Osteocyte (in vitro differentiated cells): ENCODE results near the gene RTN4IP1. TPM values are rescaled to one million over a fixed set of nuclear protein-coding genes. Genes with fewer than 3 reads are reported as not detected.

Experiments
- DNase-seq: peaks from one replicate; pipeline ENCODE4 v3.0.0; 2021; ENCODE audit warnings: mixed read lengths; ENCODE audit not compliant: unreplicated experiment; ENCODE audit errors: extremely low spot score
- H3K27ac Mint-ChIP-seq: one replicate; pipeline ENCODE4 v1.8.0; 2021; ENCODE audit warnings: mild to moderate bottlenecking, mixed read lengths; ENCODE audit not compliant: unreplicated experiment
- H3K27me3 Mint-ChIP-seq: one replicate; pipeline ENCODE4 v1.8.0; 2021; ENCODE audit warnings: mixed read lengths; ENCODE audit not compliant: unreplicated experiment
- H3K36me3 Mint-ChIP-seq: one replicate; pipeline ENCODE4 v1.8.0; 2021; ENCODE audit warnings: mixed read lengths; ENCODE audit not compliant: unreplicated experiment
- H3K4me1 Mint-ChIP-seq: one replicate; pipeline ENCODE4 v1.8.0; 2021; ENCODE audit warnings: mixed read lengths; ENCODE audit not compliant: unreplicated experiment
- H3K4me3 Mint-ChIP-seq: one replicate; pipeline ENCODE4 v1.8.0; 2021; ENCODE audit warnings: mild to moderate bottlenecking, moderate library complexity, mixed read lengths; ENCODE audit not compliant: unreplicated experiment
- H3K9me3 Mint-ChIP-seq: one replicate; pipeline ENCODE4 v1.8.0; 2021; ENCODE audit warnings: mixed read lengths; ENCODE audit not compliant: unreplicated experiment
- total RNA-seq: library from RNA; stranded (reverse); gene quantifications from 2 replicates; pipeline ENCODE4 v1.2.1, GENCODE V29; 2021
- TF ChIP-seq, protein P1 (sequence below): fragments of 200-600 bp; sonication (generic); IDR thresholded peaks from 2 replicates; pipeline ENCODE4 v1.5.0; 2021; ENCODE audit warnings: antibody characterized with exemption, mild to moderate bottlenecking, moderate library complexity

Gene RTN4IP1
- total RNA-seq, 1 donor from 2014 or later = 5.0 TPM

DNA sequence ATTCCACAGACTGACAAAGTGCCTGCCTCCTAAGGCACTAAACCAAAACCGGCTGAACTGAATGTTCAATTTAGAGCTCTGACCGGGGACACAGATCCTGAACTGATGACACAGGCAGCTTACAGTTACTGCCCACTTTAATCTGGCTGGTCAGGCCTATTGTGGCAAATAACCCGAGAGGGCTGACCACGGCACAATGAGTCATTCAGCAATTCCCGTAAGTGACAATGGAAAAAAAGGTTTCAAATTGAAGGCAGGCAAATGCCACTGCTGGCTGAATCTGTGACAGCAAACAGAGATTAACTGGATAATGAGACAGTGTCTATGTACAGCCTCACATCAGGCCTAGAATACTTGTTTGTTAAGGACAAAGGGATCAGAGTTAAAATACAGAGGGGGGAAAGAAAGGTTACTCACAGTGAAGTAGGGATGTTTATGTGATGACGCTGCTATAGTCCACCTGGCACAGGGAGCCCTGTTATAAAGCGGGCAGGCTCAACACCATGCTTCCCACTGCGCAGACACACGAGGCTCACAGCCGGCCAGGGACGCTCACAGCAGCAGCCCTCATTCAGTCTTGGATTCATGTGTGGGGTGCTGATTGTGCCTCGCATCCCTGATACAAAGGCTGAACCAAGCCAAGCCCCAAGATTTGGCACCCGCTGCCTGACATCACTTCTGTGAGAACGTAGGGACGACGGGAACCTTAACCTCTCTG is 54.4 kb downstream of the RTN4IP1 start:
- H3K4me3 Mint-ChIP-seq = no peak overlapping the region
- H3K27ac Mint-ChIP-seq = peak overlapping the region; percentile 61
- no peak for DNase-seq
- H3K36me3 Mint-ChIP-seq = peaks cover 6% of the 10 kb centered on the region
- no peaks in the 10 kb centered on the region for H3K27me3 Mint-ChIP-seq
- H3K4me1 Mint-ChIP-seq = peaks cover 8% of the 10 kb centered on the region
- H3K9me3 Mint-ChIP-seq = no peaks in the 10 kb centered on the region
- TF ChIP-seq, protein P1, sequence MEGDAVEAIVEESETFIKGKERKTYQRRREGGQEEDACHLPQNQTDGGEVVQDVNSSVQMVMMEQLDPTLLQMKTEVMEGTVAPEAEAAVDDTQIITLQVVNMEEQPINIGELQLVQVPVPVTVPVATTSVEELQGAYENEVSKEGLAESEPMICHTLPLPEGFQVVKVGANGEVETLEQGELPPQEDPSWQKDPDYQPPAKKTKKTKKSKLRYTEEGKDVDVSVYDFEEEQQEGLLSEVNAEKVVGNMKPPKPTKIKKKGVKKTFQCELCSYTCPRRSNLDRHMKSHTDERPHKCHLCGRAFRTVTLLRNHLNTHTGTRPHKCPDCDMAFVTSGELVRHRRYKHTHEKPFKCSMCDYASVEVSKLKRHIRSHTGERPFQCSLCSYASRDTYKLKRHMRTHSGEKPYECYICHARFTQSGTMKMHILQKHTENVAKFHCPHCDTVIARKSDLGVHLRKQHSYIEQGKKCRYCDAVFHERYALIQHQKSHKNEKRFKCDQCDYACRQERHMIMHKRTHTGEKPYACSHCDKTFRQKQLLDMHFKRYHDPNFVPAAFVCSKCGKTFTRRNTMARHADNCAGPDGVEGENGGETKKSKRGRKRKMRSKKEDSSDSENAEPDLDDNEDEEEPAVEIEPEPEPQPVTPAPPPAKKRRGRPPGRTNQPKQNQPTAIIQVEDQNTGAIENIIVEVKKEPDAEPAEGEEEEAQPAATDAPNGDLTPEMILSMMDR = no peak

DNA sequence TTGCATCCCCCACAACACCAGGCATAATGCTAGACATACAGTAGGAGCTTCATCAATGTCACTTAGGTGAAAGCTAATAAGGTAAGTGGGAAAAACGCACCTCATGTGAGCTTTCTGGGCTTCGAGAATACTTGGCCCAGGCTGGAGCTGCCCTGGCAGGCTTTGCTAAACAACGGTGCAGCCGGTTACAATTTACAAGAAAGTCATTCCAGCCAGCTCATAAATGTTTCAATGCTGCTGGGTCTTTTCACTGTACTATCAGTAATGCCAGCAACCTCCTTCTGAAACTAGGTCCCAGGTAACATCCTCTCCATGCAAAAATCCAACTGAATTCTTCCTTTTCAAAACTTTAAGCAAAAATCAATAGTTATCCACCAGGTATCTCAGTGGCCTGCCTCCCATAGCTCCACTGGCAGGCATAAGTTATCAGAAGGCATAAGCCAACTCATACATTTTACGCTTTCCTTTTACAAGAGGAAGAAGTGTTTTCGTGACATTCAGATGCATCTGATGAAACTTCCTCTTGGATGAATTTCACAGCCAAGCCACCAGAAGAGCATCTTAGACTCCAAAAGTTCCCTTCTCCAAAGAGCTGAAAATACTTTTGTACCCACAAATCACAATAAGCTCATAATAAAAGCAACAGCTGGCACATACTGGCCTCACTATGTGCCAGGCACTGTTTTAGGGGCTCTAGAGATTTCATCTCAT is 56.3 kb downstream of the RTN4IP1 start:
- TF ChIP-seq, protein P1 = no peak
- peak; percentile 38 for DNase-seq
- H3K4me1 Mint-ChIP-seq = peaks cover 8% of the 10 kb centered on the region
- H3K27ac Mint-ChIP-seq = no peak overlapping the region
- peaks cover 9% of the 10 kb centered on the region for H3K36me3 Mint-ChIP-seq
- H3K9me3 Mint-ChIP-seq = no peaks in the 10 kb centered on the region
- no peak overlapping the region for H3K4me3 Mint-ChIP-seq
- no peaks in the 10 kb centered on the region for H3K27me3 Mint-ChIP-seq

DNA sequence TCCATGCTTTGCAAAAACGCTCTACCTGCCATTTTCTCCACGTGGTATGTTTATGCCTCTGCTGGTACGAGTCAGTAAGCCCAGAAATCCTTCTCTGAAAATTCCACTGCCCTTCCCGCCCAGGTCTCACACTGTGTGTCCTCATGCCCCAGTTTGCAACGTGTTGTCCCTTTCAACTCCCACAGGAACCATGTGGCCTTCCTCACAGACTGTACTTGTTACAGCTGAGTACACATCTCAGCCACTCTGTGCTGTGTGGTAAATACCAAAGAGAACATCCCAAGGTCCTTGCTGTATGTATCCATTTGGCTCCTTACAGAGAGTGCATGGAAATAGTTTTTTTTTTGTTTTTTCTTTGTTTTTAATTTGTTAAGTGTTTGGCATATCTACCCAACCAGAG is 56.9 kb downstream of the RTN4IP1 start:
- Mint-ChIP-seq H3K27ac (no peak overlapping the region), H3K36me3 (peaks cover 9% of the 10 kb centered on the region), H3K4me1 (peaks cover 8% of the 10 kb centered on the region), H3K4me3 (no peak overlapping the region), H3K27me3 (no peaks in the 10 kb centered on the region), H3K9me3 (no peaks in the 10 kb centered on the region)
- TF ChIP-seq, protein P1 = no peak
- no peak for DNase-seq

DNA sequence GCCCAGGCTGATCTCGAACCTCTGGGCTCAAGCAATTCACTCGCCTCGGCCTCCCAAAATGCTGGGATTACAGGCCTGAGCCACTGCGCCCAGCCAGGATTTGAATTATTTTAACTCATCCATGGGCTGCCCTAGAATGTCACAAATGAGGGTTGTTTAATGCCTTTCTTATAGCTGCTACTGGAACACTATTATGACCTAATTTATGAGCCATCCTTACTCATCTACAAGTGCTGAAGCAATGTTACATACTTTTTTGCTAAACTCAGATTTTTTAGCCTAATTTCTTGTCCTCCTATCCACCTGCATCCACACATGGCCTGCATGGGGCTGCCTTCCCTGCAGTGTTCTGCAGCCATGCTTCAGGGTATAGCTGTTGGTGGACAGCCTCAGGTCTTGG is 59.9 kb downstream of the RTN4IP1 start:
- no peaks in the 10 kb centered on the region for H3K27me3 Mint-ChIP-seq
- H3K4me1 Mint-ChIP-seq = peaks cover 1% of the 10 kb centered on the region
- TF ChIP-seq, protein P1 = no peak
- H3K27ac Mint-ChIP-seq = no peak overlapping the region
- H3K4me3 Mint-ChIP-seq = no peak overlapping the region
- DNase-seq = no peak
- H3K36me3 Mint-ChIP-seq = peaks cover 9% of the 10 kb centered on the region
- H3K9me3 Mint-ChIP-seq = no peaks in the 10 kb centered on the region

DNA sequence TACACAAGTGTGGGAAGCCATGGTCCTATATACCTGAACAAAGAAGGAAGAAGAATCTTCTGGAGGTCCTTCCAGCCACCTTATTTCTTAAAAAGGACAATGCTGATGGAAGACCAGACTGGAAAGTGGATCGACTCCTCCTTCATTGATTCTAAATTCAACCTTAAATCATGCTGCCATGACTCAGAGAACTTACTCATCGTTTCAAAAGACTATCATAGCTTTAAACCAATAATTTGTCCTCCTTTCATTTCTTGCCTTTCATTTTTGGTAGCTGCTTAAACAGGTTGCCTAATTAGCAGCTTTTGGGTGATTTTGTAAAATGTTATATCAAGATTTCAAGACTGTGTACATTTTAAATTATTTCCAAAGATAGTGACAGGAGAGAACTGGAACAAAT is 60.8 kb downstream of the RTN4IP1 start:
- H3K27me3 Mint-ChIP-seq = no peaks in the 10 kb centered on the region
- H3K9me3 Mint-ChIP-seq = no peaks in the 10 kb centered on the region
- TF ChIP-seq, protein P1 = no peak
- H3K4me1 Mint-ChIP-seq = no peaks in the 10 kb centered on the region
- H3K4me3 Mint-ChIP-seq = no peak overlapping the region
- peaks cover 9% of the 10 kb centered on the region for H3K36me3 Mint-ChIP-seq
- H3K27ac Mint-ChIP-seq = no peak overlapping the region
- no peak for DNase-seq
